CD4-positive, CD25-positive, alpha-beta regulatory T cell (primary cell): ENCODE data around the gene LAMP5. TPM values are rescaled to one million over a fixed set of nuclear protein-coding genes. Genes with fewer than 3 reads are reported as not detected.

ENCODE experiments used
- ATAC-seq, 2 donors: fragments of 150-1000 bp; cut with Tn5 transposase; one replicate each; pipeline ENCODE4 v1.10.0; 2021; ENCODE audit warnings: low read depth in 2 of 2, moderate number of reproducible peaks in 2 of 2, moderate library complexity in 1 of 2
- DNase-seq, 3 donors: peaks; one replicate each; pipeline versions ENCODE4 v3.0.0 to v3.0.0-alpha.2; 2012 to 2022; ENCODE audit warnings: mixed read lengths in 1 of 3
- H3K27ac ChIP-seq: one replicate; pipeline ENCODE4 v1.7.0; 2013; ENCODE audit warnings: mild to moderate bottlenecking, low read length; ENCODE audit not compliant: insufficient read depth, poor library complexity, severe bottlenecking
- H3K27me3 ChIP-seq: one replicate; pipeline ENCODE4 v1.7.0; 2013; ENCODE audit warnings: low read length; ENCODE audit not compliant: control insufficient read depth, insufficient read depth
- H3K36me3 ChIP-seq: one replicate; pipeline ENCODE4 v1.7.0; 2013; ENCODE audit warnings: mild to moderate bottlenecking, low read length, moderate library complexity; ENCODE audit not compliant: control insufficient read depth, insufficient read depth
- H3K4me1 ChIP-seq: 2 replicates; pipeline ENCODE4 v1.7.0; 2013; ENCODE audit warnings: mild to moderate bottlenecking, low read length; ENCODE audit not compliant: insufficient read depth, control insufficient read depth, poor library complexity, severe bottlenecking
- H3K4me3 ChIP-seq: one replicate; pipeline ENCODE4 v1.7.0; 2013; ENCODE audit warnings: low read depth, mild to moderate bottlenecking, low read length, moderate library complexity
- H3K9me3 ChIP-seq, 2 experiments: 1 replicate in 1 of 2; 2 replicates in 1 of 2; pipeline ENCODE4 v1.7.0; 2013; ENCODE audit warnings: low read length in 2 of 2, mild to moderate bottlenecking in 1 of 2, moderate library complexity in 1 of 2; ENCODE audit not compliant: control insufficient read depth in 2 of 2
- H3K27ac Mint-ChIP-seq, 3 donors: one replicate each; pipeline ENCODE4 v1.8.0; 2020 to 2022; ENCODE audit warnings: mild to moderate bottlenecking in 3 of 3, mixed read lengths in 3 of 3, moderate library complexity in 2 of 3
- H3K27me3 Mint-ChIP-seq: one replicate; pipeline ENCODE4 v1.8.0; 2022; ENCODE audit warnings: mild to moderate bottlenecking, mixed read lengths
- H3K36me3 Mint-ChIP-seq: one replicate; pipeline ENCODE4 v1.8.0; 2020; ENCODE audit warnings: mixed read lengths
- H3K4me1 Mint-ChIP-seq, 4 donors: one replicate each; pipeline ENCODE4 v1.8.0; 2020 to 2022; ENCODE audit warnings: mixed read lengths in 4 of 4, mild to moderate bottlenecking in 1 of 4
- H3K4me3 Mint-ChIP-seq, 4 donors: one replicate each; pipeline ENCODE4 v1.8.0; 2020 to 2022; ENCODE audit warnings: mild to moderate bottlenecking in 4 of 4, mixed read lengths in 4 of 4, moderate library complexity in 3 of 4
- H3K9me3 Mint-ChIP-seq, 7 donors: one replicate each; pipeline ENCODE4 v1.8.0; 2020 to 2022; ENCODE audit warnings: mixed read lengths in 7 of 7, mild to moderate bottlenecking in 3 of 7, moderate library complexity in 2 of 7
- polyA plus RNA-seq, 4 donors: library from polyadenylated mRNA; unstranded; fragments of 300-500 nt; fragmentation: Illumina TruSeq; gene quantifications; one replicate each; pipeline ENCODE4 v1.2.3, GENCODE V29; 2021
- total RNA-seq: library from RNA; stranded (reverse); gene quantifications from one replicate; pipeline ENCODE4 v1.2.3, GENCODE V29; 2022

LAMP5 gene
- total and polyA plus RNA-seq, 5 donors from 2014 or later = not detected

DNA sequence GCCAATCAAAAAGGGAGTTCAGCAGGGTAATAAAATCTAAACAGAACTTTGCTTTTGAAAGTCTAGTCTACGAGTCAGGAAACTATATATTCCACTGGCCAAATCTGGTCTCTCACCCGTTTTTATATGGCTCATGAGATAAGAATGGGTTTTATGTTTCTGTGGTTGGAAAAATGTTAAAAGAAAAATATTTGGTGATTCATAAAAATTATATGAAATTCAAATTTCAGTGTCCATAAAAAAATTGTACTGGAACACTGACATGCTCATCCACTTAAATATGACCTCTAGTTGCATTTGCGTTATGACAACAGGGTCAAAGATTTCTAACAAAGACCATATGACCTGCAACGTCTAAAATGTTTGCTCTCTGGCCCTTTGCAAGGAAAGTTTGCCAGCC lies 22.3 kb upstream of the LAMP5 start:
- H3K9me3 Mint-ChIP-seq = peaks cover 0 to 9% (median 7%) of the 10 kb centered on the region in 7 donors
- Histone ChIP-seq H3K4me1 (no peaks in the 10 kb centered on the region), H3K9me3 (no peaks in the 10 kb centered on the region), H3K27ac (no peak overlapping the region), H3K36me3 (no peaks in the 10 kb centered on the region), H3K4me3 (no peak overlapping the region), H3K27me3 (no peaks in the 10 kb centered on the region)
- ATAC-seq = no peak
- H3K27me3 Mint-ChIP-seq = no peaks in the 10 kb centered on the region
- no peaks in the 10 kb centered on the region for H3K36me3 Mint-ChIP-seq
- DNase-seq = no peak
- no peaks in the 10 kb centered on the region for H3K4me1 Mint-ChIP-seq
- no peak overlapping the region for H3K4me3 Mint-ChIP-seq
- H3K27ac Mint-ChIP-seq = no peak overlapping the region

- Histone ChIP-seq H3K36me3 (no peaks in the 10 kb centered on the region), H3K27me3 (no peaks in the 10 kb centered on the region), H3K9me3 (no peaks in the 10 kb centered on the region), H3K4me3 (no peak overlapping the region), H3K4me1 (no peaks in the 10 kb centered on the region), H3K27ac (no peak overlapping the region)
- Mint-ChIP-seq H3K36me3 (no peaks in the 10 kb centered on the region), H3K4me3 (no peak overlapping the region), H3K9me3 (peaks cover 0 to 15% (median 9%) of the 10 kb centered on the region in 7 donors), H3K4me1 (no peaks in the 10 kb centered on the region), H3K27me3 (no peaks in the 10 kb centered on the region), H3K27ac (no peak overlapping the region)
- ATAC-seq (no peak), DNase-seq (no peak)
Observed at GRCh38 chr20:9493803-9494202, 20.6 kb upstream of the LAMP5 start.

GRCh38 chr20:9495701-9496100 lies 18.7 kb upstream of the LAMP5 start:
- H3K27me3 ChIP-seq = no peaks in the 10 kb centered on the region
- H3K36me3 ChIP-seq = no peaks in the 10 kb centered on the region
- no peak for ATAC-seq
- H3K27ac ChIP-seq = no peak overlapping the region
- H3K27ac Mint-ChIP-seq = no peak overlapping the region
- no peak for DNase-seq
- H3K4me3 ChIP-seq = no peak overlapping the region
- H3K4me3 Mint-ChIP-seq = no peak overlapping the region
- no peaks in the 10 kb centered on the region for H3K4me1 ChIP-seq
- no peaks in the 10 kb centered on the region for H3K36me3 Mint-ChIP-seq
- H3K27me3 Mint-ChIP-seq = no peaks in the 10 kb centered on the region
- H3K9me3 Mint-ChIP-seq = peaks cover 0 to 15% (median 5%) of the 10 kb centered on the region in 7 donors
- H3K9me3 ChIP-seq = no peaks in the 10 kb centered on the region
- H3K4me1 Mint-ChIP-seq = no peaks in the 10 kb centered on the region

GRCh38 chr20:9496155-9496554 lies 18.2 kb upstream of the LAMP5 start:
- H3K27me3 Mint-ChIP-seq = no peaks in the 10 kb centered on the region
- no peak overlapping the region for H3K4me3 Mint-ChIP-seq
- ATAC-seq (no peak), DNase-seq (no peak)
- Histone ChIP-seq H3K9me3 (no peaks in the 10 kb centered on the region), H3K27me3 (no peaks in the 10 kb centered on the region), H3K36me3 (no peaks in the 10 kb centered on the region), H3K4me1 (no peaks in the 10 kb centered on the region), H3K27ac (no peak overlapping the region), H3K4me3 (no peak overlapping the region)
- peaks cover 0 to 15% (median 5%) of the 10 kb centered on the region in 7 donors for H3K9me3 Mint-ChIP-seq
- no peaks in the 10 kb centered on the region for H3K4me1 Mint-ChIP-seq
- no peak overlapping the region for H3K27ac Mint-ChIP-seq
- H3K36me3 Mint-ChIP-seq = no peaks in the 10 kb centered on the region

DNA sequence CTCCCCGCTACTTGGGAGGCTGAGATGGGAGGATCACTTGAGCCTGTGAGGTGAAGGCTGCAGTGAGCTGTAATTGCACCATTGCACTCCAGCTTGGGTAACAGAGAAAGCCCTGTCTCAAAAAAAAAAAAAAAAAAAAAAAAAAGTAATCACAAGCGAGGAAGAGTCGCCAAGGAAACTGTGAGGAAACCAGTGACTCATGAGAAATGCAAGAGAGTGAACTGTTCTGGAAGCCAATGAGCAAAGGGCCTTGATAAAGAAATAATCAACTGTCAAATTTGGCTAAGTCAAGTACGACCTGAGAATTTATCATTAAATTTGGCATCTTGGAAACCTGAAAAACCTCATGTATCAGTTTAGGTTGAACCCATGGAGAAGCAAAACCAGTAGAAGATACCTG lies 16.1 kb upstream of the LAMP5 start:
- Mint-ChIP-seq H3K9me3 (peaks cover 0 to 15% (median 5%) of the 10 kb centered on the region in 7 donors), H3K4me3 (no peak overlapping the region), H3K27ac (no peak overlapping the region), H3K36me3 (no peaks in the 10 kb centered on the region), H3K4me1 (no peaks in the 10 kb centered on the region), H3K27me3 (no peaks in the 10 kb centered on the region)
- ATAC-seq (no peak), DNase-seq (no peak)
- Histone ChIP-seq H3K4me1 (no peaks in the 10 kb centered on the region), H3K27me3 (no peaks in the 10 kb centered on the region), H3K27ac (no peak overlapping the region), H3K36me3 (no peaks in the 10 kb centered on the region), H3K4me3 (no peak overlapping the region), H3K9me3 (no peaks in the 10 kb centered on the region)

GRCh38 chr20:9499126-9499899 lies 15.1 kb upstream of the LAMP5 start:
- Histone ChIP-seq H3K9me3 (no peaks in the 10 kb centered on the region), H3K4me1 (no peaks in the 10 kb centered on the region), H3K36me3 (no peaks in the 10 kb centered on the region), H3K27ac (no peak overlapping the region), H3K4me3 (no peak overlapping the region), H3K27me3 (no peaks in the 10 kb centered on the region)
- H3K4me3 Mint-ChIP-seq = no peak overlapping the region
- H3K4me1 Mint-ChIP-seq = no peaks in the 10 kb centered on the region
- no peak for ATAC-seq
- H3K27ac Mint-ChIP-seq = no peak overlapping the region
- no peak for DNase-seq
- no peaks in the 10 kb centered on the region for H3K27me3 Mint-ChIP-seq
- peaks cover 0 to 15% (median 5%) of the 10 kb centered on the region in 7 donors for H3K9me3 Mint-ChIP-seq
- H3K36me3 Mint-ChIP-seq = no peaks in the 10 kb centered on the region

DNA sequence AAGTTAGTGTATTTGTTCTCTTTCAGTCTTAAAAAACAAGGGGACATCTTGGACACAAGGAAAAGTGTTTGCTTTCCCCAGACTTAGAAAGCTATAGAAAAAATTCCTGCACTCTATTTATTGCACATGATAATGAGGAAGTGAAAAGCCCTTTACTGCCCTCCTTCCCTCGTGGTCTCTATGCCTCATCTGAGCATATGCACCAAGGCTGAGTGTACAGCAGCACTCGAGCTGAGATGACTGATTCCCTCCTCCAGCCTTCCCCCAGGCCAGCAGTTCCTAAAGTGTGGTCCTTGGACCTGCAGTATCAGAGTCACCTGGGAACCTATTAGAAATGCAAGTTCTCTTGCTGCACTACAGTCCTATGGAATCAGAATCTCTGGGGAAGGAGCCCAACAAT lies 14.3 kb upstream of the LAMP5 start:
- H3K27me3 ChIP-seq = no peaks in the 10 kb centered on the region

GRCh38 chr20:9501473-9501872 lies 12.9 kb upstream of the LAMP5 start:
- H3K4me3 ChIP-seq = no peak overlapping the region
- DNase-seq = no peak
- H3K27me3 ChIP-seq = no peaks in the 10 kb centered on the region
- Mint-ChIP-seq H3K4me1 (no peaks in the 10 kb centered on the region), H3K27me3 (no peaks in the 10 kb centered on the region), H3K4me3 (no peak overlapping the region), H3K27ac (no peak overlapping the region), H3K36me3 (no peaks in the 10 kb centered on the region), H3K9me3 (peaks cover 0 to 7% (median 2%) of the 10 kb centered on the region in 7 donors)
- H3K36me3 ChIP-seq = no peaks in the 10 kb centered on the region
- H3K27ac ChIP-seq = no peak overlapping the region
- no peaks in the 10 kb centered on the region for H3K9me3 ChIP-seq
- no peaks in the 10 kb centered on the region for H3K4me1 ChIP-seq
- ATAC-seq = no peak

More for the DNA sequence above, 14.3 kb upstream of the LAMP5 start:
- ATAC-seq = no peak
- Histone ChIP-seq H3K27ac (no peak overlapping the region), H3K9me3 (no peaks in the 10 kb centered on the region), H3K4me3 (no peak overlapping the region), H3K36me3 (no peaks in the 10 kb centered on the region), H3K4me1 (no peaks in the 10 kb centered on the region)
- no peaks in the 10 kb centered on the region for H3K36me3 Mint-ChIP-seq
- peaks cover 0 to 12% (median 5%) of the 10 kb centered on the region in 7 donors for H3K9me3 Mint-ChIP-seq
- H3K4me1 Mint-ChIP-seq = no peaks in the 10 kb centered on the region
- no peak for DNase-seq
- no peak overlapping the region for H3K4me3 Mint-ChIP-seq
- H3K27me3 Mint-ChIP-seq = no peaks in the 10 kb centered on the region
- H3K27ac Mint-ChIP-seq = no peak overlapping the region
